ENCODE measurements around the gene PTP4A1. TPM values are rescaled to one million over a fixed set of nuclear protein-coding genes. Genes with fewer than 3 reads are reported as not detected.
"Not testable (repeated sequence)": the region's sequence is repeated elsewhere in the genome, so short reads cannot be mapped to it uniquely, and the experiment has no call there.

PTP4A1 gene
- total RNA-seq, 2 experiments from 2014 or later, result 45.1 to 49.3 TPM

- ChIA-PET POLR2A (no interaction called here), CTCF (interaction anchor here (0.7 to 2.5 kb wide), 11 partner anchors 8 to 221 kb away, joined by 3 to 24 read pairs (median 7); partner anchors contain the start of gene PHF3)
- H3K36me3 Mint-ChIP-seq, result peaks cover 24% of the 10 kb centered on the region
- intact Hi-C loops (cut with micrococcal nuclease), result loop anchor here (1.0 kb wide), 2 partner anchors 24 to 190 kb away; no protein-coding TSS in a partner anchor
- H3K9me3 Mint-ChIP-seq, result no peaks in the 10 kb centered on the region
- DNase-seq, result no peak
- peaks cover 34% of the 10 kb centered on the region for H3K4me1 Mint-ChIP-seq (ENCODE audit: low read depth)
- peak overlapping the region; percentile 95 for H3K4me3 Mint-ChIP-seq
- peak overlapping the region; percentile 96 for H3K27ac Mint-ChIP-seq
- no peaks in the 10 kb centered on the region for H3K27me3 Mint-ChIP-seq
These were observed 2.2 kb downstream of the PTP4A1 start for GRCh38 chr6:63574554-63574900.

- Mint-ChIP-seq H3K27me3 (no peaks in the 10 kb centered on the region), H3K4me3 (no peak overlapping the region), H3K4me1 (ENCODE audit: low read depth) (peaks cover 33% of the 10 kb centered on the region), H3K9me3 (no peaks in the 10 kb centered on the region), H3K36me3 (peaks cover 39% of the 10 kb centered on the region), H3K27ac (no peak overlapping the region)
- intact Hi-C loops (cut with micrococcal nuclease), result no loop called here
- POLR2A ChIA-PET, result no interaction called here
- CTCF ChIA-PET, result interaction anchor here (1.3 kb wide), 1 partner anchor 22 kb away, joined by 5 read pairs; no protein-coding TSS in a partner anchor
- no peak for DNase-seq
These were observed 4.0 kb downstream of the PTP4A1 start for GRCh38 chr6:63576147-63576772.

- no peak overlapping the region for H3K27ac Mint-ChIP-seq
- intact Hi-C loops (cut with micrococcal nuclease), result no loop called here
- no peak overlapping the region for H3K4me3 Mint-ChIP-seq
- H3K9me3 Mint-ChIP-seq, result no peaks in the 10 kb centered on the region
- DNase-seq, result no peak
- POLR2A ChIA-PET, result no interaction called here
- peaks cover 27% of the 10 kb centered on the region for H3K4me1 Mint-ChIP-seq (ENCODE audit: low read depth)
- H3K27me3 Mint-ChIP-seq, result no peaks in the 10 kb centered on the region
- CTCF ChIA-PET, result interaction anchor here (1.3 kb wide), 1 partner anchor 21 kb away, joined by 5 read pairs; no protein-coding TSS in a partner anchor
- H3K36me3 Mint-ChIP-seq, result peaks cover 41% of the 10 kb centered on the region
These were observed 4.9 kb downstream of the PTP4A1 start for GRCh38 chr6:63576985-63577712.

- POLR2A ChIA-PET, result no interaction called here
- H3K36me3 Mint-ChIP-seq, result peaks cover 43% of the 10 kb centered on the region
- no peaks in the 10 kb centered on the region for H3K27me3 Mint-ChIP-seq
- peaks cover 27% of the 10 kb centered on the region for H3K4me1 Mint-ChIP-seq (ENCODE audit: low read depth)
- DNase-seq, result no peak
- CTCF ChIA-PET, result no interaction called here
- no peak overlapping the region for H3K4me3 Mint-ChIP-seq
- no peaks in the 10 kb centered on the region for H3K9me3 Mint-ChIP-seq
- intact Hi-C loops (cut with micrococcal nuclease), result no loop called here
- no peak overlapping the region for H3K27ac Mint-ChIP-seq
These were observed 6.5 kb downstream of the PTP4A1 start for GRCh38 chr6:63578757-63579156.

- no peaks in the 10 kb centered on the region for H3K27me3 Mint-ChIP-seq
- ChIA-PET POLR2A (no interaction called here), CTCF (no interaction called here)
- peaks cover 17% of the 10 kb centered on the region for H3K4me1 Mint-ChIP-seq (ENCODE audit: low read depth)
- H3K4me3 Mint-ChIP-seq, result no peak overlapping the region
- H3K27ac Mint-ChIP-seq, result no peak overlapping the region
- intact Hi-C loops (cut with micrococcal nuclease), result no loop called here
- H3K36me3 Mint-ChIP-seq, result peaks cover 39% of the 10 kb centered on the region
- DNase-seq, result no peak
- H3K9me3 Mint-ChIP-seq, result no peaks in the 10 kb centered on the region
These were observed 7.8 kb downstream of the PTP4A1 start for GRCh38 chr6:63579937-63580703.

- peaks cover 39% of the 10 kb centered on the region for H3K36me3 Mint-ChIP-seq
- intact Hi-C loops (cut with micrococcal nuclease), result no loop called here
These were observed 8.4 kb downstream of the PTP4A1 start for GRCh38 chr6:63580704-63580961.

GRCh38 chr6:63581355-63582013, 9.2 kb downstream of the PTP4A1 start:
- CTCF ChIA-PET, result interaction anchor here (1.0 kb wide), 1 partner anchor 17 kb away, joined by 3 read pairs; no protein-coding TSS in a partner anchor
- H3K9me3 Mint-ChIP-seq, result no peaks in the 10 kb centered on the region

More at GRCh38 chr6:63580704-63580961, 8.4 kb downstream of the PTP4A1 start:
- CTCF ChIA-PET, result no interaction called here
- Mint-ChIP-seq H3K4me1 (ENCODE audit: low read depth) (peaks cover 12% of the 10 kb centered on the region), H3K27ac (no peak overlapping the region), H3K4me3 (no peak overlapping the region), H3K9me3 (no peaks in the 10 kb centered on the region), H3K27me3 (no peaks in the 10 kb centered on the region)
- DNase-seq, result no peak
- POLR2A ChIA-PET, result no interaction called here

GRCh38 chr6:63582579-63583231, 10.4 kb downstream of the PTP4A1 start:
- ChIA-PET CTCF (interaction anchor here (1.9 to 2.2 kb wide), 2 partner anchors 9 to 15 kb away, joined by 7 to 8 read pairs; no protein-coding TSS in a partner anchor), POLR2A (no interaction called here)
- no peaks in the 10 kb centered on the region for H3K27me3 Mint-ChIP-seq
- intact Hi-C loops (cut with micrococcal nuclease), result no loop called here
- no peak overlapping the region for H3K27ac Mint-ChIP-seq
- H3K36me3 Mint-ChIP-seq, result peaks cover 24% of the 10 kb centered on the region
- H3K4me3 Mint-ChIP-seq, result no peak overlapping the region
- no peak for DNase-seq
- no peaks in the 10 kb centered on the region for H3K4me1 Mint-ChIP-seq (ENCODE audit: low read depth)
- H3K9me3 Mint-ChIP-seq, result no peaks in the 10 kb centered on the region

More at GRCh38 chr6:63581355-63582013, 9.2 kb downstream of the PTP4A1 start:
- peaks cover 7% of the 10 kb centered on the region for H3K4me1 Mint-ChIP-seq (ENCODE audit: low read depth)
- no peaks in the 10 kb centered on the region for H3K27me3 Mint-ChIP-seq
- intact Hi-C loops (cut with micrococcal nuclease), result no loop called here
- H3K27ac Mint-ChIP-seq, result no peak overlapping the region
- no peak overlapping the region for H3K4me3 Mint-ChIP-seq
- H3K36me3 Mint-ChIP-seq, result peaks cover 34% of the 10 kb centered on the region
- POLR2A ChIA-PET, result no interaction called here
- no peak for DNase-seq

GRCh38 chr6:63584125-63584514, 11.8 kb downstream of the PTP4A1 start:
- Mint-ChIP-seq H3K9me3 (no peaks in the 10 kb centered on the region), H3K4me1 (ENCODE audit: low read depth) (no peaks in the 10 kb centered on the region), H3K4me3 (no peak overlapping the region), H3K36me3 (peaks cover 22% of the 10 kb centered on the region), H3K27me3 (no peaks in the 10 kb centered on the region), H3K27ac (no peak overlapping the region)
- ChIA-PET CTCF (interaction anchor here (0.8 to 2.2 kb wide), 3 partner anchors 10 to 180 kb away, joined by 3 to 8 read pairs (median 5); no protein-coding TSS in a partner anchor), POLR2A (no interaction called here)
- intact Hi-C loops (cut with micrococcal nuclease), result no loop called here
- no peak for DNase-seq

GRCh38 chr6:63584566-63584965, 12.3 kb downstream of the PTP4A1 start:
- Mint-ChIP-seq H3K4me3 (no peak overlapping the region), H3K27ac (no peak overlapping the region), H3K36me3 (peaks cover 22% of the 10 kb centered on the region), H3K27me3 (no peaks in the 10 kb centered on the region), H3K9me3 (no peaks in the 10 kb centered on the region), H3K4me1 (ENCODE audit: low read depth) (no peaks in the 10 kb centered on the region)
- ChIA-PET CTCF (interaction anchor here (0.8 to 2.2 kb wide), 3 partner anchors 10 to 180 kb away, joined by 3 to 8 read pairs (median 5); no protein-coding TSS in a partner anchor), POLR2A (no interaction called here)
- intact Hi-C loops (cut with micrococcal nuclease), result no loop called here
- no peak for DNase-seq

GRCh38 chr6:63585652-63586051, 13.4 kb downstream of the PTP4A1 start:
- peaks cover 11% of the 10 kb centered on the region for H3K36me3 Mint-ChIP-seq
- H3K27me3 Mint-ChIP-seq; H3K27ac Mint-ChIP-seq; POLR2A ChIA-PET; intact Hi-C loops (cut with micrococcal nuclease); DNase-seq; CTCF ChIA-PET; H3K4me3 Mint-ChIP-seq; H3K9me3 Mint-ChIP-seq; H3K4me1 Mint-ChIP-seq (ENCODE audit: low read depth): not testable (repeated sequence)
